Activated CD4-positive, alpha-beta T cell treated with anti-CD3 and anti-CD28 coated beads, Interleukin-2, Interleukin-6, amounts not matched to agents 100 ng/mL and 50 ng/mL, durations not matched to agents 16 hours and 8 hours (primary cell): ENCODE data around the gene COL18A1.

Experiments used
- DNase-seq: peaks from one replicate; pipeline ENCODE4 v3.0.0-alpha.2; 2020

Gene COL18A1

GRCh38 chr21:45415188-45415942, 10.4 kb downstream of the COL18A1 start:
- DNase-seq, result no peak

DNA sequence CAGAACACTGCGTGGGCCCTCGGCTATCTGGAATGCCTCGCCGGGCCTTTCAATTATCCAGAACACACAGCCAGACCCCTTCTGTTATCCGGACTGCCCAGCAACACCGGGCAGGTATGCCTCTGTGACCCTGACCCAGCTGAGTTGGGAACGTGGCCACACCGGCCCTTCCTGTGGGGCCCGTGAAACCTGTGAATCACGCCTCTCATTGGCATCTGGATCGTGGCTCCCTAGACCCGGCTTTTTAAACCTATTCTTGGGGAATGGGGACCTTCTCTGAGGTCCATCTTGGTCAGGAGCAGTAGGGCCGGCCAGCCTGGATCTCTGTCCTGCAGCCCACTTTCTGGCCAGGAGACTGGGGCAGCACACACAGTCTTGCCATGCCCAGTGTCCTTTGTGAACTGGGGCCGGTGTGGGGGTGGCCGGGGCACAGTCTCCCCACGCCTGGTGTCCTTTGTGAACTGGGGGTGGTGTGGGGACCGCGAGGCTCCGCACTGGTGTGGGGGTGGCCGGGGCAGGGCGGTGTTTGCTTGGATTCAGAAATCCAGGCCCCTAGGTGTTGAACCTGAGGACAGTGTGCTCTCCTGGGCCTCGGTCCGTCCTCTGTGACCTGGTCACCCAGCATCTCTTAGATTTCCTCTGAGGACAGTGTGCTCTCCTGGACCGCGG, 11.1 kb downstream of the COL18A1 start:
- DNase-seq, result no peak

- DNase-seq, result no peak
Observed at GRCh38 chr21:45416620-45417019, 11.7 kb downstream of the COL18A1 start.

DNA sequence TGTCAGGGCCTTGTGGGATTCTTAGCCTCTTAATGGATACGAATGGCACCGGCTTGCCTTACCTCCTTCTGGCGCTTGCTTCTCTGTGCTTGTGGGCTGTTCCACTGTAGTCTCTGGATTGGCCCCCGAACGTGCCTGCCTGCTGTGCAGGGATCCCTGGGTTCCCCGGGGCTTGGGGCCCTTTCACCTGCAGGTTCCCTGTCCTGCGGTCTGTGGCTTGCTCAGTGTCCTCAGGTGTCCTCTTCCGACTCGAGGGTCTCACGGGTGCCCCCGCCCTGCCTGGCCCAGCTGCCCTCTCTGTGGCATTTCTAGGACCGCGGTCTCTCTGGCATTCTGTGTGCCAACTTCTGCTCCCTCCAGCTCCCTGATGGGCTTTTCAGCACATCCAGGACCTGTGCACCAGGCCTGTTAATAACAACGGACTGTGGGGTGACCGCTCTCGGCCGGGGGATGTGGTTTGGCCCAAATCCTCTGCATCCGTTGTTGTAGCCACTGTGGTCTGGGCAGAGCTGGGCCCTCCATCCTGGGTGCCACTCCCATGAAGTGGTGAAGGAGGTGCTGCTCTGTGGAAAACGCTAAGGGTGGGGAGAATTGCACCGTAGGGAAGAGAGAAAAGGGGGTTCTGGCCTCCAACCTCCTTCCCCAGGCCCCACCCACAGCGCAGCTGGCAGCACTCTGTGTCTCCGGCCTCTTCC, 12.4 kb downstream of the COL18A1 start:
- DNase-seq, result no peak

DNA sequence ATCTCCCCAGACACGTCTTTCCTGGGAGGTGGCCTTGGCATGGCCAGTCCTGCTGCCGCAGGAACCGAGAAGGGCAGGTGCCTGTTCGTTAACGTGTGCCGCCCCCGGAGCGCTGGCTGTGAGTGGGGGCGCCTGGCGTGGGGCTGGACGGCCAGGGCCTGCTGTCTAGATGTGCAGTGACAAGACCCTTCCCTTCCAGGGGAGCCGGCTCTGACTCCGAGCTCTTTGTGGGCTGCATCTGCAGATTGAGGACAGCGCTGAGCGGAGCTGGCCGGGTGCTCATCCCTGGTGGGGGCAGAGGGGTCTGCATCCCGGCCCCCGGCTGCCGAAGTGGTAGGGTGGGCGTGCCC, 13.0 kb downstream of the COL18A1 start:
- no peak for DNase-seq

GRCh38 chr21:45418301-45419071, 13.5 kb downstream of the COL18A1 start:
- no peak for DNase-seq

GRCh38 chr21:45419162-45419561, 14.2 kb downstream of the COL18A1 start:
- no peak for DNase-seq

DNA sequence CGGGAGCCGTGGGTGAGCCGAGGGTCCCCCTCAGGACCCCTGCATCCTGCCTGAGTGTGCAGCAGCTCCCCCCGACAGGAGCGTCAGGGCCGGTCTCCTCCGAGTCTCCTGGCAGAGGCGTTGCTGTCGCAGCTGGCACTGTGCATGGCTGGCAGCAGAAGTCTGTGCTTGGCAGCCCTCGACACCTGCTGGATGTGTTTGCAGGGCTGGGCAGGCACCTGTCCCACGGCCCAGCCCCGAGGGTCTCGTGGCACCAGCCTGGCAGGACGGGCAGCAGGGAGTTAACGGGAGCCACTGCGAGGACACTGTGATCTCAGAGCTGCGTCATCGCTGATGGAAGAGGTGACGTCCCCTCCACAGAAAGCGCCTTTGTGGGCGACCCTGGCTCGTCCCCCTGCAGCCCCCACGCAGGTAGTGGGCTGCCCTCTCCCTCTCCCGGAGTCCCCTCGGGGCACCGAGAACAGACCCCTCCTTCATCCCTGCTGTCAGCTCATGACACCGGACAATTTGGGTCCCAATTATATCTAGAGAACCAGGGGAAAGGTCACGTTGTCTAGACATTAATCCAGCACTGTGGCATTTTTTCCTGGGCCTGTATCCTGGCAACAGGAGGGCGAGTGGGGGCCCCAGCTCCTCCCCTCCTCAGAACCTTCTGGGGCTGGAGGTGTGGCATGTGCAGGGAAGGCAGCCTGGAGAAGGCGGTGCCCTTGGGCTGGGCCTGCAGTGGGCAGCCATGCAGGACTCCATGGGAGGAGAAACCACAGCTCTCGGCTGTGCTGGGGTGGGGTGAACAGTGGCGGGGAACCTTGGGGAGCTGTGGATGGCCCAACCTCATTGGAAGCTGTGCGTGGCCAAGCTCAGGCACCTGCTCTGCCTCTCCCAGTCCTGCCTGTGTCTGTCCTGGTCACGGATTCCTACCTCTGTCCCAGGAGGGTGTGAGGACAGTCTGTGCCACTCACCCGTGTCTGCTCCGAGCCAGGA, 15.4 kb downstream of the COL18A1 start:
- DNase-seq, result no peak

DNA sequence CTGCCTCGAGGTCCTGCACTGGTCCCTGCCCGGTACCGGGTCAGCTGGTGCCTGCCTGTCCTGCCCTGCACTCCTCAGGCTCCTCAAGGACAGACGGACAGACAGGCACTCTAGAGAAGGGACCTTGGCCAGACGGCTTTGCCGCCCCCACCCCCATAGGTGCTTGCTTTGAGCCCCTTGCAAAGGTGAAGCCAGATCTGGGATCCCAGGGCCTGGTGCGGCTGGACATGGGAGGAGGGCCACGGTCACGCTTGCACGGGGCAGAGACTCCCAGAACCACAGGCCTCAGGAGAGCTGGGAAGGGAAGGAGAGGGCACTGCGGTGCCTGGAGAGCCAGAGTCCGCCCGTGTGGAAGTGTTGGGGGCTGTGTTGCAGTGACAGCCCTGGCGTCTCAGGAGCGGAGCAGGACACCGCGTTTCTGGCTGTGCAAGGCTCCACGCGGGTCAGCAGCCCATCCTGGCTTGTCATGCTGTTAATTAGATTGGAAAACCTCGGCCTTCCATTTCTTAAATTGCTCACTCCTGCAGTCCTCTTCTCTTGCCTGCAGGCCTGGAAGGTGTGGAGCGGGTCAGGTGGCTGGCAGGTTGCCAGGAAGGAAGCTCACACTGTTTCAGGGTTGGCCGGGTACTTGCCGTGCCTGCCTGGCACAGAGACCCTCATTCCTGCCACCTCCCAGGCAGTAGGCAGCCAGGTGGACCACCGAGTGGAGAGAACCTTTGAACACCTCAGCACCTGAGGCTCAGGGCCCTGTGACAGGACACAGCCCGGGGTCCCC, 16.3 kb downstream of the COL18A1 start:
- DNase-seq, result no peak

GRCh38 chr21:45421846-45422775, 17.1 kb downstream of the COL18A1 start:
- DNase-seq, result no peak

DNA sequence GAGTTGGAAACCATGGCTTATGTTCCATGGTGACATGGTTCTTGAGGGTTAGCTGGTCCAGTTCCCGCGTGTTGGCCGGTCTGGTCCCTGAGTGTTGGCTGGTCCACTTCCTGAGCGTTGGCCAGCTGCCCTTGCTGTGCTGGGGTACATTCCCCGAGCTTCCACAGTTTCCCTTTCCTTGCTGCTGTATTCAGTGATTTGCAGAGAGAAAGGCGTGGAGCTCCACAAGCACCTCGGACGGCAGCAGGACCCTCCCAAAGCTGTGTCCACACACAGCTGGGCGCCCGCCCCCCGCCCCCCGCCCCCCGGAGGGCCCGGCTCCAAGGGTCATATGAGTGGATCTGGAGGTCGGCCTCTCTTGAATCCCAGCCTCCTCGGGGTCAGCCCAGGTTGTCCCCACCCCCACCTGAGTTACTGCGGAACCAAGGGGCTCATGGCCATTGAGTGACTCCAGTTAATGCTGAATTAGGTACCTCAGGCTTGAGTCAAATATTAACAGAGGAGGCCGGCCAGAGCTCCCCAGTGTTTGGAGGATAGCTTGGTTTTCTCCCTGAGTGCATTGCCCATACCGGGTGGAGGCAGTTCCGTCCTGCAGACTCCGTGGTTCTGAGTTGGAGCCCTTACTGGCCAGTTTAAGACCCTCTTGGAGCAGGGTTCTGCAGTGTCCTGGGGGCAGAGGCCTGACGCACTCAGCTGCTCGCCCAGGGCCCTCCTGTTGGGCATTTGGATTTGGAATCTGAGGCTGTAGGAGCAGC, 18.4 kb downstream of the COL18A1 start:
- DNase-seq, result no peak

DNA sequence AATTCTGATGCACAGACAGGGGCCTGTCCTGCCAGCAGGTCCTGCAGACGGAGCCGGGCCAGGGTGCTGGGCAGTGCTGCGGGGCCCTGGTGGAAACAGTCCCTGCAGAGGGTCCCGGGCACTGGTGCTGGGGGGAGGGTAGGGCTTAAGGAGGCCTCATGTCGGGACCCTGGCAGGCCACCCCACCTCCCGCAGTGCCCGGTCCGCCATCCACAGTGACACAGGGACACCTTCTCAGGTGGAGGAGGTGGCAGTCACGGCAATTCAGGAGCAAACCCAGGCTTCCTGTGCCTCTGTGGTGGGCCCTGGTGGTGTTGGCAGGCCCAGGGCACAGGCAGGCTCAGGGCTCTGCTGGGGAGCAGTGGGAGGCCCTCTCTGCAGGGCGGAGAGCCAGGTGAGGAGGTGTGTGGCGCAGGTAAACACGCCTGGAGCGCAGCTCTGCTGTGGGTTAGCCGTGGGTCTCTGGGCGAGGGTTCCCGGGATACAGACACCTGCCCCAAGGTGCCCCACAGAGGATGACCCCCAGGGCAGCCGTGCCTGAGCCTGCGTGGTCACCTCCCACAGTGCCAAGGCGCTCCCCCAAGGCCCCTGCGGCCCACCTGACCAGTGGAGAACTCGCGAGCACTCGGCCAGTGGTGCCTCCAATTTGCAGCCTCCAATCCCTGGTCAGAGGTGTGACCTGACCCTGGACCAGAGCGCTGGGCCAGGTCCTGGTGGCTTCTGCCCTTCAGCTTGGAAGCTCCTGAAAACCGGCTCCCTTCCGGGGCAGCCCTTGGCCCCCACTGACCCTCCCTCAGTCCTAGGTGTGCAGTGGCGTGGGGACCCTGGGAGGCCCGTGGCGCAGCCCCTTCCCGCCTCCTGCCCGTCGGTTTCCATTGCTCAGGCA, 19.2 kb downstream of the COL18A1 start:
- DNase-seq, result no peak

DNA sequence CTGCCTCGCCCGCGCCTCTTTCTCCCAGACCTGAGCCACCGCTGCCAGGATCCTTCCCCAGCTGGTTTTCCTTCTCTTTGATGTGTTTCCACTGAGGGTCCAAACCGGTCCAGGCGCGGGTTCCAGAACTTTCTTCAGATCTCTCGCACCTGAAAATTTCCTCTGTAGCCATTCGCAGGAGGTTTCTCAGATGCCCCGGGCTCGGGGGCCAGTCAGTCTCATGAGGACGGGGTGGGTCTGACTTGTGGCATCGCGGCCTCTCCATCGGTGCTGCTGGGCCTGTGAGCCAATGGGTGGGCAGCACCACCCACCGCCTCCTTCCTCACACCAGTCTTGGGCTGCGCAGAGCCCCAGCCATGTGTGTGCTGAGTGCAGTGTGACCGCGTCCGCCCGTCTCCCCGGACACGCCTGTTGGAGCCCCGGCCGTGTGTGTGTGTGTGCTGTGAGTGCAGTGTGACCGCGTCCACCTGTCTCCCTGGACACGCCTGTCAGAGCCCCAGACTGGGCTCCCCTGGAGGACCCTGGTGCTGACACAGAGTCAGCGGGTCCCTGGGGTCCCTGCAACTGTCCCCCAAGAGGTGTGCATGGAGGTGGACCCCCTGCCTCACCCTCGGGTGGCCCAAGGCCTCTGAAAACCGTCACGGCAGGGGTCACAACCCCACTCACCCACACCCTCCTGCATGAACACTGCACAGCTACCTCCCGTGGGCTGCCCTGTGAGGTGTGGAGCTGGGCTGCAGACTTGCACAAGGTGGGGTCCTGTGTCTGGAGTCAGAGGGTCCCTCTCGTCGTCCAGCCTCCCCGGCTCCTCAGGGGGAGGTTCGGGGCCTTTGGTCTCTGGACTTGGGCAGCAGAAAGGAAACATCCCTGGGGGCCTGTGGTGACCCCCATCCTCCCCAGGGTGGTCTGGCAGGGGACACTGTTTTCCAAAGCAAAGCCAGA, 20.2 kb downstream of the COL18A1 start:
- no peak for DNase-seq

DNA sequence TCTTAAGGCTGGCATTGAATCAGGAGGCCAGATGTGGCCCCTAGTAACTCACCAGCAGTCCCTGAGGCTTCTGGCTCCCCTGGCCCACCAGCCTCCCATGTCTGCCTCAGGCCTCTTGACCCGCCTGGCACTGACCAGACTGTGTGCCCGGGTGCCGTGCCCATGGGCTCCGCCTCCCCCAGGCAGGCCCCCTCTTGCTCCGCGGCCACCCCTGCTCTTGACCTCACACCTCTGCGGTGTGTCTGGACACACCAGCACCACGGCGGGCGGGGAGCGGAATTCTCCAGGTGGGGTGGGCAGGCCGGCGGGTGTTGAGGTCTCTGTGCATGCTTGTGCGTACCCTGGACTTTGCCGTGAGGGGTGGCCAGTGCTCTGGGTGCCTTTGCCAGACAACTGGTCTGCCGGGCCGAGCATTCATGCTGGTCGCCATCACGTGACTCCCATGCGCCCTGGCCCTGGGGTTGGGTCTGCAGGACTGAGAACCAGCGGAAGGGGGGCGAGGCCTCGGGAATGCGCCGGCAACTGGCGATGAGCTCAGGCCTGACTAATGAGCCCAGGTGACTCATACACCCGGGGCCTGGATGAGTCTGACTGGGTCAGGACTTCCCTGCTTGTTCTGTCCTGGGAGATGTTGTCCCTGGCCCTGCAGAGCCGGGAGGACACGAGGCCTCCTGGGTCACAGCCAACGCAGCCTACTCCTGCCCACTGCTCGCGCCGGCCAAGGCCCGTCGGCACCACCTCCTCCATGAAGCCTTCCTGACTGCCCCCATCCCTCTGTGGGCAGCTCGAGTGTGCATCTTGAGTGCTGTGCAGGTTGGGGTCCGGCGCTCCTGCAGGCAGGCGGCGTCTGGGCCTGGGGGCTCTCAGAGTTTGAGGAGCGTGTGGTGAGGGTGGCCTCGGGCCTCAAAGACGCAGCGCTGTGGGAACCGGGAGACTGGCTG, 22.6 kb downstream of the COL18A1 start:
- no peak for DNase-seq

GRCh38 chr21:45428534-45428933, 23.6 kb downstream of the COL18A1 start:
- no peak for DNase-seq
